NCI-H187 (cell line): Measurements from ENCODE around the gene NPIPB12.
"Not testable (repeated sequence)": the region's sequence is repeated elsewhere in the genome, so short reads cannot be mapped to it uniquely, and the experiment has no call there.

Experiments
- DNase-seq, 2 experiments: peaks; one replicate each; lab custom pipeline; 2025; lab: John Stamatoyannopoulos, UW

NPIPB12 gene

DNA sequence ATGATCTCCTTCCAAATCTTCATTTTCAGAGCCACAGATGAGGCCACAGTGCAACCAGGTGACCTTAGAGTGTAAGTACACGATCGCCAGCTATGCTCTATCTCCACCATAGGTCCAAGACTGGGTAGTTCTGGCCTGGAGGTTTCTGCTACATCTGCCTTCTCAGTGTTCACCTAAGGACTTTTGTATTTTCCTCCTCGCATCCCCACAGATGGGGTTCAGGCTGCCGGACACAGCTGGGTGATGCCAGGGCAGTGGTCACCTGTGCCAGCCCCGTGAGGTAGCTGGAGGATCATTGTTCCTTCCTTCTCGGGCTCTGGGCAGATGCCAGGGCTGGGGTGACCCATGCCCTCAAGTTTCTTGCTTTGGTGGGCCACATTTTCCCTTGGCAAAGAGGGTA lies at the start of gene NPIPB12:
Gene NPIPB12, minus strand, starts transcription at position 101 of the 400 bp plus-strand sequence.
- DNase-seq = not testable (repeated sequence)

DNA sequence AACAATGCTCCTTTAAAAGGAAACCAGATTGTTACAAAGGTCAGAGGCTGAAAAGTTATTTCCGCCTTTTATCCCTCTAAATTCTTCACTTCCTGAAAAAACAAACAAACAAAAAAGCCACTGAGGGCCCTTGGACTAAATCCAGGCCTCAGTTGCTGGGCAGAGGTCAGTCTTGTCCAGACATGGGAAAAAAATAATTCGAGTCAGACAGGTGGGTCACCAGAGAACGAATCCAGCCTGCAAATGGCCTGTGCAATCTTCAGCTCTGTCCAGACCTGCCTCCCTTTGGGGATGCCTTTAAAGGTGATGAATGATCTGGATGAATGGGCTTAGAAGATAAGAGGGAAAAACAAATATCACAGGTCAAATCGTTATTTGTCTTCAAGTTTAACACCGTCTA lies 15.3 kb upstream of the NPIPB12 start:
- not testable (repeated sequence) for DNase-seq

DNA sequence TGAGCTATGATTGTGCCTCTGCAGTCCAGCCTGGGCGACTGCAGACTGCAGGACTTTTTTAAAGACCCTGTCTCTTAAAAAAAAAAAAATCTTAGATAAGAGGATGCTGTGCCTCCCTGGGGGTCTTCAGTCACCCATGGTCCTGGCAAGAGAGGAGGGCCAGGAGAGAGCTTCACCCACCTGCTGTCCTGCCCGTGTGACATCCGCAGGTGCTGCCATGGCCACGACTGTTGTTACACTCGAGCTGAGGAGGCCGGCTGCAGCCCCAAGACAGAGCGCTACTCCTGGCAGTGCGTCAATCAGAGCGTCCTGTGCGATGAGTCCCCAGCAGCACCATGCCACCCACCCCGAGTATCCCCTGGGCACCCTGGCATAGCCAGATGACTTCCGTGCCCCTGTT lies 23.9 kb downstream of the NPIPB12 start:
- not testable (repeated sequence) for DNase-seq

GRCh38 chr16:29472065-29472464 lies 34.1 kb downstream of the NPIPB12 start:
- not testable (repeated sequence) for DNase-seq

DNA sequence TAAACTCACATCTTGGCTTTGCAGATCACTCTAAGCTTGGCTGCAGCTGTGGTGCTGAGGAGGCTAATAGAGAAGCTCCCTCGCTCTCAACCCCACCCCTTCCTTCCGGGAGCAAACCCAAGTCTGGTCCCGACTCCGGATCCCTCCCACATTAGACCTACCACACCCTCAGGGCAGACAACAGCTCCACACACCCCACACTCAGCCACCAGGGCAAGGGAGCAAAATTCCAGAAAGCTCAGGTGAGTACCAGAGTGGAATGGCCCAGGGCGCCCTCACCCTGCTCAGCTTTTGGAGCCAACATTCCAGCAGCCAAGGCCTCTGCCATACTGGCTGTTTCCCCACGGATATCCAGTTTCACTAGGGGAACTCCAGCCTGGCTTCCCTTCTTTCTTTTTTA lies 36.5 kb downstream of the NPIPB12 start:
- DNase-seq = not testable (repeated sequence)

GRCh38 chr16:29467654-29468366 lies 38.4 kb downstream of the NPIPB12 start:
- DNase-seq = not testable (repeated sequence)

DNA sequence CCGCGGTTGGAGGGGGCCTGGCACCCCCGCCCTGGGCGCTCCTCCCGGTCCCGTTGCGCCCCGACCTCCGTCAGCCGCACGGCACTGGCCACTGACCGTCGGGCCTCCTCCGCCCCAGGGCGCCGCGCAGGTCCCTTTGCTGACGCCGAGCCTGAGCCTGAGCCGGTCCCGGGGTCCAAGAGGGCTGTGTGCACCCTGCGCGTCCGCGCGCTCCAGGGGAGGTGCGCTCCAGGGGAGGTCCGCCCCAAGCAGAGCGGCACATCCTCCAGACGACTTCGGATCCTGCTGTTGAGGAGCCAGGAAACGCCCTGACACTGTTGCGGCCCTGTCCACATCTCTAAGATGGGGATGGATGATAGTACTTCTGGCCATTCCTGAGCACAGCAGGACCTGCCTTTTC lies 39.3 kb downstream of the NPIPB12 start:
- DNase-seq = not testable (repeated sequence)

DNA sequence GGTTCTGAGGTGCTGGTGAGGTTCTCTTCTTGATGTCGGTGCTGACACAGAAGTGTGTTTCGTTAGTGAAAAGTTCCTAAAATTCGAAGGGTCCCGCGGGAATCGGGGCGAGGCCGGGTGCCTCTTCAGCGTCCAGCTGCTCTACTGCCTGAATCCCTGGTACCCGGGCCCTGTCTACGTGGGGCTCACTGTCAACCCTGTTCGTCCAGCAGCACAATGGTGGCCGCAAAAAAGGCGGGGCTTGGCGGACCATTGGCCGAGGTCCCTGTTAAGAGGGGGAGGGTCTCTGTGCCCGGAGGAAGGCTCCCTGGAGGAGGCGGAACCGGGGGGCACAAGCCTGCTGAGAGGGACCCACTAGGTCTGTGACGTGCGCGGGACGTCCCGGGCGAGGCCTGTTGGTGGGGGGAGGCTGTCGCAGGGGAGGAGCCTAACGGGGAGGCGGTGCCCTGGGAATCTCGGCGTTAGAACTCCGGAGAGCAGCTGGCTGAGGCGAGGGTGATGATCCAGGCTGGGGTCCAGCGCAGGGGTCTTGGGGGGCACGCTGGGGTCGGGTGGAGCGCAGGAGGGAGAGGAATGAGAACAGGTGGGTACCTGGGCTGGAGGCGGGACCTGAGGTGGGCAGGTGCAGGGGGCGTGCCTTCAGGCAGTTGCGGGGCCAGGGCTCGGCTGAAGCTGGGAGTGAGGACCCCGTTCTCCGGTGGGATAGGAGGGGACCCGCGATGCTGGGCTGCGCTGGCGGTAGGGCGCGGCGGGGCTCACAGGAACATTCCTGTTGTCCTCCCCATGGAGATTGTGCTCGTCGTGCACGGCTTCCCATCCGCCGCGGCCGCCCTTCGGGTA lies 40.0 kb downstream of the NPIPB12 start:
- DNase-seq = not testable (repeated sequence)

GRCh38 chr16:29460647-29461030 lies 45.6 kb downstream of the NPIPB12 start:
- not testable (repeated sequence) for DNase-seq

- not testable (repeated sequence) for DNase-seq
Measured at GRCh38 chr16:29459706-29460646, 46.2 kb downstream of the NPIPB12 start, which contains the start of gene SULT1A4. TSS of gene SULT1A4 (plus strand) at chr16:29459913. CDS start at chr16:29461386, 1,473 bp downstream.

GRCh38 chr16:29457660-29458059 lies 48.5 kb downstream of the NPIPB12 start:
- DNase-seq = not testable (repeated sequence)

GRCh38 chr16:29454828-29455227 lies 51.4 kb downstream of the NPIPB12 start:
- DNase-seq = not testable (repeated sequence)

DNA sequence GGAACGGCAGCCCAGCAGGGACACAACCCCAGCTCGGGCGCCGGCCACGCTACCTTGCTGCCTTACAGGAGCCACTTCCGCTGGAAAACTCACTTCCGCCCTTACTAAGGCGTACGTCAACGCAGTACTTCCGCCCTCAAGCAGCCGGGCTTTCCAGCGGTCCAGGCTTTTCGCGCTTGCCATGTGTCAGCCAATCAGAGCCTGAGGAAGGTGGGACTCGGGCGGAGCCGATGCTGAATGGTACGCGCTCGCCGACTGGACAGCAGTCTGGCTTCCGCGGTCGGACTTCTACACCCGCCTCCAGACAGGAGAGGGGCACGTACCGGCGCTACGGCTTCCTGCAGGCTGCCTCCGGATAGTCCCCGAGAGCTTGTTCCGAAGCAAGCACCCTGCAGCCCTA lies 51.9 kb downstream of the NPIPB12 start, which contains the start of the genes BOLA2 and SLX1B:
Gene BOLA2, minus strand, starts transcription at position 83 of the 400 bp plus-strand sequence. CDS start 98 bp downstream, outside the sequence.
Gene SLX1B, plus strand, starts transcription at position 265 of the 400 bp plus-strand sequence.
- not testable (repeated sequence) for DNase-seq

DNA sequence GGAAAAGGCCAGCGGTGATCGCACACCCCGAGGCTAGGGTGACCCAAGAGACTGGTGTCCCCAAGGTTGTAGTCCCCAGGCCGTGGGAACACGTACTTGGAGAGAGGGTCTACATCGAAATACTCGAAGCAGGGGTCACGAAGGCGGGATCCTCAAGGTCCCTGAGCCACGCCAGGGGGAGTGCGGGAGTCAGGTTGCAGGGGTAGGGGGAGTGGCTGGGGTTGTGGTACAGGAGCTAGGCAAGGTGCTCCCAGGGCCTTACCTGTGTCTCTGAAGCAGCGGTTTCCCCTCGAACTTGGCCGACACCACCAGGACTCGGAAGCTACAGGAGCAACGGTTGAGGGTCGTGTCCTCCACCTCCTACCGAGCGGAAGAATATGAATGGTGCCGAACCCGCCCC lies 52.5 kb downstream of the NPIPB12 start:
- not testable (repeated sequence) for DNase-seq
